Stimulated activated CD4-positive, alpha-beta T cell treated with anti-CD3 and anti-CD28 coated beads, Interleukin-2, amount 100 ng/mL, for 24 hours (primary cell): ENCODE results near the gene GLYATL1B.
"Not testable (repeated sequence)": the region's sequence is repeated elsewhere in the genome, so short reads cannot be mapped to it uniquely, and the experiment has no call there.

Experiments
- DNase-seq, 2 donors: peaks; one replicate each; pipeline ENCODE4 v3.0.0-alpha.2; 2020

GLYATL1B gene, protein sequence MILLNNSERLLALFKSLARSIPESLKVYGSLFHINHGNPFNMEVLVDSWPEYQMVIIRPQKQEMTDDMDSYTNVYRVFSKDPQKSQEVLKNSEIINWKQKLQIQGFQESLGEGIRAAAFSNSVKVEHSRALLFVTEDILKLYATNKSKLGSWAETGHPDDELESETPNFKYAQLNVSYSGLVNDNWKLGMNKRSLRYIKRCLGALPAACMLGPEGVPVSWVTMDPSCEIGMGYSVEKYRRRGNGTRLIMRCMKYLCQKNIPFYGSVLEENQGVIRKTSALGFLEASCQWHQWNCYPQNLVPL

DNA sequence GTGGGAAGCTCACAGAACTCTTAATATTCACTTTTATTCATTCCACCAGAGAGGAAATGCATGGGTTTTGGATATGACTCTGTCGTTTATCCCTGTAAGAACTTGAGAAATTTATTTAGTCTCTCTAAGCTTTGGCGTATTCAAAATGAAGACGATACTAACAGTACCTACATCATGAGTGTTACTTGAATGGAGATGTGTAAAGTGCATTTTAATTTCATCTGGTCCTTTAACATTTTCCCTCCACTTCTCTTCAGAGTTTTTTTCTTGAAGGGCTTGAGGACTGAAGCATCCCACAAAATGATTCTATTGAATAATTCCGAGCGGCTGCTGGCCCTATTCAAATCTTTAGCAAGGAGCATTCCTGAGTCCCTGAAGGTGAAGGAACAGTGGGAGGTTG, at the start of gene GLYATL1B:
TSS of gene GLYATL1B (plus strand) at position 301 of the 400 bp plus-strand sequence. CDS start at position 301, 0 bp downstream.
- DNase-seq = not testable (repeated sequence)

DNA sequence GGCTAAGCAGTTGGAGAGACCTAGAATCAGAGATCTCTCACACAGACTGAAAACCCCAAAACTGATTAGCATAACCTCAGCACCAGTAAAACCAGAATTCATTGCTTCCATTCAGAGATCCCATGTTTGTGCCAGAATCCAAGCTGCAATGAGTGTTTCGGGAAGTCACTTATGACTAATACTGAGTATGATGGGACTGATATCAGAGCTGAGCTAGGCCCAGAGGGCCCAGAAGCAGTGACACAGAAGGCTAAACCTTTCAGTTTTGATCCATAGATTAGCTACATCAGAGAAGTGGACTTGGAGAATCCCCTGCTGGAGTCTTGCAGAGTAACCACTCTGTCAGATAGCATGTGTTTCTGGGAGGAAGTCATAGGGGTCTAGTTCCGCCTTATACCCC, 49.6 kb upstream of the GLYATL1B start:
- not testable (repeated sequence) for DNase-seq

DNA sequence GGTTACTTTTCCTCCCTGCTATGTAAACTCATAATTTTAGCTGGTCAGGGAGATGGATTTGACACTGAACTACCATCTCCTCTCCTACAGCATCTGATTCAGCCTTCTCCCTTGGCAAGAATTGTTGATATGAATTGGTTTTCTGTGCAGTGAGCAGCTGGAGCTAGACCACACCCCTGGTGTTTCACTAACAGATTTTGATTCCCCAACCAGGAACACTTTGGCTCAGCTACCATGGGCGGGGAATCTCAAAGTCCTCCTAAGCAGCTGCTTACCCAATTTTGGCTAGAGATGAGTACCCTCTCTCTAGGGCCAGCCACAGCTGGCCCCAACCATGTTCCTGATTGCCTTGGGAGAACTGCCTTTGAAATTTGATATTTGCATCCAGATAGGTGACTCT, 48.7 kb upstream of the GLYATL1B start:
- DNase-seq = not testable (repeated sequence)

DNA sequence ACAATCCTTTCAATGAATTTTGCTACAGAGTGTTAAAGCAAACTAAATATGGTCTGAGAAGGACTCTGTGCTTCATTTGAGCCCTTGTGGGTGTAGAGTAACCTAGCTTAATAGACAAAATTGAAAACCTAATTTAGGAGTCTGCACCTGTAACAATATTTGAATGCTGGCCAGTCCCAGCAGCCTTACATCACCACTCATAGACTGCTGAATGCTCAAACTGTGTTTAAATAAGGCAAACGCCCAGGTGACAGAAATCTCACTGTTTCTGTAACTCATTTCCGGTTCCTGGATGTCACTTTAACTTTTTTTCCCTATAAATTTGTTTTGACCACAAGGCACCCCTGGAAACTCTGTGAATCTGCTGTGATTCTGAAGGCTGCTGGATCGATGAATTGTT, 45.5 kb upstream of the GLYATL1B start:
- no peak for DNase-seq

DNA sequence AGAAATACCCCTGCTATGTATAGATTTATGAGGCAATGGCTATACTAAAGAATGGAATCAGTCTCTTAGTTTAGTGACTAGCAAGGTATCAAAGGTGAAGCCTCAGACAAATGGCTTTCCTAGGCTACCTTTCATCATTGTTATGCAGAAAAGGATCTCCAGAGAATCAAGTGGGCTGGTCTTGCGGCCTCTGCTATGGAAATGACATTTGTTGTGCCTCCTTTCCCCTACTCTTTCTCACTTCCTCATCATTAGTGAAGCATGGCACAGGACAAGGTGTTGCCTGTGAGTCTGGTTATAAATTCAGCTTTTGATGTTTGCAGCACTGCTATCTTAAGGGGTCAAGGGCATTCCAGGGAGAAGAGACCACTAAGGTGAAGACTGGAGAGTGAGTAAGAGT, 34.7 kb upstream of the GLYATL1B start:
- DNase-seq = not testable (repeated sequence)

DNA sequence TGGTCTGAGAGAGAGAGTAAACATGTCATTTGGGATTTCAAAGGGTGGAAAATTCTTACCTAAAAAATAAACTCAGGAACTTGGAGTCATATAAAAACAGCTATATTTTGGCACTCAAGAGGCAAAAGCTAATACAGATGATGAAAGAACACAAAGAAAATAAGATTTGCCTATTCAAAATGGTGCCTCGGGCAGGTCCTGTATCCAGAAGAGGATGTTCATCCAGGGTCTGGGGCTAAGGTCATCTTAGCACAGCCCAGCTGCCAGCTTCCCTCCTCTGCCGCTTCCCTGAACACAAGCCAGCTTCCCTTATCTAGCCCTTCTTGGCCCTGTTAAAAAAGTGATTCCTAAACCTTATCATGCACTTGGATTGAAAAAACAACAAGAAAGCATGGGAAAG, 33.8 kb upstream of the GLYATL1B start:
- DNase-seq = not testable (repeated sequence)

DNA sequence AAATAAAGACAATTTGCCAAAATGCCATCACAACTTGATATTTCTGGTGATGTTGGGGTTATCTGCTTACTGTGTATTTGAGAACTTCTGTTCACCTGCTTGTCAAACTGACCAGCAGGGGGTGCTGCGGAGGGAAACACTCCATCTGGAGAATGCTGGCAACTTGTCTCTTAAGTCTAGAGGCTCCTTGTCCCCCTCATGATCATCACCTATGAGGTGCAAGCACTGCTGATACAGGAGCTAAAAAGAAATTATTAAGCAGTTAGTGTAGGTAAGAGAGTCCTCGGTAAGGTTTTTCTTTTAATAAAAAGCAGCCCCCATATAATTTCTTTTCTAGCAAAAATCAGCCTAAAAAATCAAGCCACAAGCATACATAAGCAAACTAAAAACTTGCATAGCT, 32.7 kb upstream of the GLYATL1B start:
- DNase-seq = peak; percentile 87 to 89

DNA sequence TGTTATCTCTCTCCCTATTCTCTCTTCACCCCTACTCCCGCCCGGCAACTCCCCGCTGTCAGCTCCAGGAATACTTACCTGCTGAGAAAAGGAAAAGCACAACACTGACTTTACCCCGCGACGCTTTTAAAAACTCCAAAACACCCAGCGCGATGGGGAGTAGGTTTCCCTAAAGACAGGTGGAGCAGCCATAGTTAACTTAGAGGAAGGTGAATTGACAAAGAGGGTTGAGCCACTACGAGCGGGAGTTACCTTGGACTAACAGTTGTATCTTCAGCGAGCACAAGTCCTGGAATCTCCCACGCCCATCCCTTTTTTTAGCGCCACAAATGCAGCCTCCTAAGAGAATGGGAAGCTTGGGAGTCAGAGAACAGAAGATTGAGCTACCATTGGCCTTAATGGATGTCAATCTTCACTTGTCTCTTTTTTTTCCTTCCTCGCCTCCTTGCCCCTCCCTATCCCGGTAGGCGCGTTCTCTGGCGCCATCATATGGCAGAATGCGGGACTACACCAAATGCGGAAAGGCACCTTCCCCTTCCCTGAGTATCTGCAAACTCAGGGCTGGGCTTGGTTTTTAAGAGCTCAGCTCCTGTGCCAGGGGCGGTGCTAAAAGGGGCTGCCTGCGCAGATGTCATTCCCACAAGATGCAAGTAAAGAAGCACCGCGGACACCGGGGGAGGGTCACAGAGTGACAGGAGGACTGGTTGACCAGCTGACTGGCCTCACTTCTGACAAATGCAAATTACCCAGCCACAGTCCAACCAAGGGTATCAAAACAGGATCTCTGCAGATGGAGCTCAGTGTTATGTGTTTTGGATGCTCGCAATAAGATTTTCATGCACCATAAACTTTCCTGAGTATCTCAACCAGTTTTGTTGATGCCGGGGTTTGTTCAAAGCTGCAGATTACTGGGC, 27.7 kb upstream of the GLYATL1B start:
- DNase-seq = peak; percentile 87 to 91

DNA sequence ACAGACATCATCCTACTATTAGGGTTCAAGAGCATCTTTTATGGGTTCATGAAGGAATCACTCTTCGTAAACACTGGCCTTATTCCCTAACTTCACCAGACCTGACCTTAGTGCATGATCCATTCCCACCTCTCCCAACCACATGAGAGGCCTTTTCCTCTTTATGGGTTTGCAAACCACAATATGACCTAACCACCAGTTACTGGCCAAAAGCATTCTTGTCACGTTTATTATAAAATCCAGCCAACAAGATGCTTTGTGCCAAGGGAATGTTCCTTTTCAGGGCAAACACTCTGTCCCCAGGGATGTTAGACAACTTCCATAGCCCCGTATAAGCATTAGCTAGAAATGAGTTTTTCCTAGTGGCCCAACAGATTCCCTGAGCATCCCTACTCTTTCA, 26.0 kb upstream of the GLYATL1B start:
- not testable (repeated sequence) for DNase-seq

DNA sequence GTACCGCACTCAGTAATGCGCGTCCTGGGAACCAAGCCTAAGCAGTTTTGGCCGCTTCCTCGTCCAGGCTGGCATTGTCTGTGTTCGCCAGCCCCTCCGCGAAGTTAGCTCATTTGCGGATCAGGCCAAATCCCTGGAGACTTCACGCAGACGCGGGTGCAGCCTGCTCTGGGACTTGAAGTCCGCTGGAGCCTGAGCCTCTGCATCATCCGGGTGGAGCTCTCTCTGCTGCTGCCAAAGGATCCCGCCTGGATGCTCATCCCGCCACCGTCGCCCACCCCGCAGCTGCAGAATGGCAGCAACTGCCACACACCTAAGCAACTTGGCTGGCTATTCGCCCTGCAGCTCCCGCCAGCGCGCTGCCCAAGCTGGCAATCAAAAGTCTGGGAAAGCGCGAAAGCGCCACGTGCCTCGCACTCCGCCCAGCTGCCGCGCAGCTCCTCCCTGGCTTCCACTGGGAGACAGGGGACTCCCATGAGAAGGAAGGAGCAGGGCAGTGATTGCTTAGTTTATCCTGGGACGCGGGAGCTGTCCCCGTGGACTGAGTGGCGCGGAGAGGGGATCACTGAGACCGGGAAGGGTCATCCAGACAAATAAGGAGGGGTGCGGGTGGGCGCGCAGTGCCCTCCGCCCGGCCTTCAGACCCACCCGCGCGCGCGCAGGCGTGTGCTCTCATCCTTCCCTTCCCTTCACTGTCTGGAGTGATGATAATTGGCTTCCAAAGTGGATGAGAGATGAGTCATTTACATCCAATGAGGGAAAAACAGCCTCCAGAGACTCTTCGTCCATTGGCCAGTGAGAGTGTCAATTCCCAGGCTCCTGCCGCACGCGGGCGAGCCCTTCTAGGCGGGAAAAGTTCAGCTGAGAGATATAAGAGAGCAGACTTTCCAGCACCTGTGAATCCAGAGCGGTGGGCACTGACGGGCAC, 23.2 kb upstream of the GLYATL1B start:
- no peak for DNase-seq

DNA sequence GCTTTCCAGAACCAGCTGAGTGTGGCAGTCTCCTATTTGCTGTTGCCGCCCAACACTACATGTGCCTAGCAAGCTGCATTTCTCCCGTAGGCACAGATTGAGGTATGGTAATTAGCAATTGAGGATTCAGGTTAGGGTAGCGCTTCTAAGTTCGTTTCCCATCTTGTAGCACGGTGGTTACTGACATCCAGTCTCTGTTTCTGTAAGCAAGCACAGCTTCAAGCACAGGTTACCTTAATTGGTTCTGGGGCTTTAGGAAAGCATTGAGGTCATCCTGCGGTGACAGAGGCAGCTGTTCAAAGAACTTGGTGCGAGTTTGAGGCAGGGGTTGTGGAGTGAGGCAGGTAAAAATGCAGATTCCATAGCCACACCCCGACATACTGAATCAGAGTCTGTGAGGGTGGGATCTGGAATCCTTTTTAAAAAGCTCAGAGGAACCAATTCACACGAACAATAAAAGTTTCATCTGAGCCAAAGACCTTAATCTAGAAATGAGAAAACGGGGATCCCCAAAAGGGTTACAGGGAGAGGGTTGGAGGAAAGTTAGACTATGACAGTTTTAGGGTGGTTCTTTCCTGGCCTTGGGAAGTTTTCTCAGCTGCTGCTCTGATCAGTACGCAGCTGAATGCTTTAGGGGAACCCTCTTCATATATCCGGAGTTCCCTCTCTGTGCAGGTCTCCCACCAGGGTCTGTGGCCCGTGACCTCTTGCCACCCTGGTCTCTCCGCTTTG, 21.9 kb upstream of the GLYATL1B start:
- not testable (repeated sequence) for DNase-seq

DNA sequence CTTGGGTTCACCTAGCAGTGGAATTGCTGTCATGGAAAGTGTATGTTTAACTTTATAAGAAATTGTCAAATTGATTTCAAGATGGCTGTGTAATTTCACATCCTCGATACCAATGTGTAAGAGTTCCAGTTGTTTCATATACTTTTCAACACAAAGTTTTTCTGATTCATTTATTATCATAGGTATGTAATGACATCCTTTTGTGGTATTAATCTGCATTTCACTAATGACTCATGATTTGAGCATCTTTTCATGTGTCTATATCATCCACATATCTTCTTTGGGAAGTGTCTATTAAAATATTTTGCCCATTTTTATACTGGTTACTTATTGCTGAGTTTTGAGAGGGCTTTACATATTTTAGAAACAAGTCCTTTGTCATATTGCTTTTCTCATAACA, 17.0 kb upstream of the GLYATL1B start:
- no peak for DNase-seq

DNA sequence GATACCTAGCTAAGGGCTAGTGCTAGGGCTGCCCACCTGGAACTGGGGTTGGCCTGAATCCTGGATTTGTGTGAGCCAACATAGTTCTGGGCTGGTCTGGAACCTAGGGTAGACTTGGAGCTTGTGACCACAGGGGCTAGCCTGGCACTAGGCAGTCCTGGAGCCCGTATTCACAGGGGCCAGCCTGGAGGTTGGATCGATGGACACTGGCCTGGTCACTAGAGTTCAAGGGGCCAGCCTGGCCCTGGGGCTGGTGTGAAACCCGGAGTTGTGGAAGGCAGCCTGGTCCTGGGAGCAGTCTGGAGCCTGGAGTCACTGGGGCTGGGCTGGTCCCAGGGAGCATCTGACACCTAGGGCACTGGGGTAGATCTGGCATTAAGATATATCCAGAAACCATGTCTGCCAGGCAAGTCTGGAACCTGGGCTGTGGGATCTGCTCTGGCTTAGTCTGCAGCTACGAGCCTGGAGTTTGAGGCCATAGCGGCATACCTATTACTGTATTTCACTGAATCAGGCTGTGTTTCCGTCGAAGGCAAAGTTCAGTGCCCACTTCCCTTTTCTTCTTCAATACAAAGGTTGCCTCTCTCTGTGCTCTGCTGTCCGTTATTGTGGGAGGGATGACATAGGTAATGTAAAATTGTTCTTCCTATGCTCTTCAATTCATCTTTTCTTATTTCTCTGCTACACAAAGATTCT, 9.1 kb upstream of the GLYATL1B start:
- no peak for DNase-seq

DNA sequence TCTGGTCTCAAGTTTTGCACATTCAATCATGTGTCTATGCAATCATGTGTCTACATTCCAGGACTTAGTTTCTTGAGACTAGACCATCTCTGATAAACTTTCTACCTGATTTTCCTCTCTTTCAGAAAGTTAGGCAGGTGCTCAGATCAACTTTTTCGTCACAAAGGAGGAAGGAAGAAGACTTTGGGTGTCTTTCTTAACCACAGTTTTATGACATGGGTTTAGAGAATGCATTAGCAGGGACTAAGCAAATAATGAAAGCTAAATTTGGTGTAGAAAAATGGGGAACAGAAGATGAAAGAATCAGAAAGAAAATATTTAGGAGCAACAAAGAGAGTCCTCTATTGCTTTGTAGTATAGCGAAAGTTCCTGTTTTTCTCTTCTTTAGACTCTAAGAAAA, 7.7 kb upstream of the GLYATL1B start:
- no peak for DNase-seq

DNA sequence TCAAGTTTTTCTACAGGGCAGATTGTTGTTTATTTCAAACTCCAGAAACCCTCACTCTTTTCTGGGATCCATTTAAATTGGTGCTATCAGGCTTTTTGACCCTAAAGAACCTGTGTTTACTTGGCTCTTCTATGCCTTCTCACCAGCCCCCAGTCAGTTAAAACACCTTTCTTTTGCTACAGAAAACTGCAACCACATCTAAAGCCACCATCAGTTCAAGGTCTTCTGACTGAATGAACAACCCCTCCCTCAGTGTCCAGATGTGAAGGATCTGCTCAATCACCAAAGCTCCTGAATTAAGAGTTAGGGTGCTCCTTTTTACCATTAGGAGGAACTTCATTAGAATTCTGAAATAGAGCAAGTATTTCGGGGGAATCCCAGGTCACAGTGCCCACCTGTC, 7.0 kb upstream of the GLYATL1B start:
- DNase-seq = no peak

DNA sequence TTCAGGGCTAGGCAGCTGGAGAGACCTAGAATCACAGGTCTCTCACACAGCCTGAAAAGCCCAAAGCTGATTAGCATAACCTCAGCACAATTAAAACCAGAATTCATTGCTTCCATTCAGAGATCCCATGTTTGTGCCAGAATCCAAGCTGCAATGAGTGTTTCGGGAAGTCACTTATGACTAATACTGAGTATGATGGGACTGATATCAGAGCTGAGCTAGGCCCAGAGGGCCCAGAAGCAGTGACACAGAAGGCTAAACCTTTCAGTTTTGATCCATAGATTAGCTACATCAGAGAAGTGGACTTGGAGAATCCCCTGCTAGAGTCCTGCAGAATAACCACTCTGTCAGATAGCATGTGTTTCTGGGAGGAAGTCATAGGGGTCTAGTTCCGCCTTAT, 5.7 kb upstream of the GLYATL1B start:
- DNase-seq = not testable (repeated sequence)

DNA sequence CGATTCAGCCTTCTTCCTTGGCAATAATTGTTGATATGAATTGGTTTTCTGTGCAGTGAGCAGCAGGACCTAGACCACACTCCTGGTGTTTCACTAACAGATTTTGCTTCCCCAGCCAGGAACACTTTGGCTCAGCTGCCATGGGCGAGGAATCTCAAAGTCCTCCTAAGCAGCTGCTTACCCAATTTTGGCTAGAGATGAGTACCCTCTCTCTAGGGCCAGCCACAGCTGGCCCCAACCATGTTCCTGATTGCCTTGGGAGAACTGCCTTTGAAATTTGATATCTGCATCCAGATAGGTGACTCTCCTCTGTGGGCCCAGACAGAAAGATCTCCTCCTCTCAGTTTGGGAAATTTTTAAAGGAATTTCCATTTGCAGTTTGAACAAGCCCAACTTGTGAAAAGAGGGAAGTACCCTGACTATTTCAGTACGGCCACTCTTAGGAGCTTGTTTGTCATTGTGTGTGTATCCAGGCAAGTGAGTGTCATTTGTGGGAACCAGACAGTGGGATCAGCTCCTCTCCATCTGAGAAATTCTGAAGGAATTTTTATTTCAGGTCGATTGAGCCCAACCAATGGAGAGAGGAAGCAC, 4.6 kb upstream of the GLYATL1B start:
- not testable (repeated sequence) for DNase-seq

DNA sequence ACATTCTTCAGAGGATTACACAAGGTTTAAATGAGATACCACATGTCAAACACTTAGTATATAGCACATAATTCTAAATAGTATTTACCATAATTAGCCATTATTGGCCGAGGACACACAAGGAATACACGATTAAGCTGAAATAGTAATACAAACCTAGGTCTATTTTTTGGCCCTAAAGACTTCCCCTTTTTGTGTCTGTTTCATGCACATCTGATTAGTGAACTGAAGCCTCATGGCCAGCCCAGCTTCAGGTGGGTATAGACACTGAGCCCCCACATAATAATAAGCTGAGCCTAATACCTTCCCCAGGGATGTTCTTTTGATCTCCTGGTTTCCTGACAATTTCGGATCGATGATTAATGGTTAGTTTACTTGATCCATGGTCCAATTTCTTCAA, 2.1 kb downstream of the GLYATL1B start:
- DNase-seq = no peak

DNA sequence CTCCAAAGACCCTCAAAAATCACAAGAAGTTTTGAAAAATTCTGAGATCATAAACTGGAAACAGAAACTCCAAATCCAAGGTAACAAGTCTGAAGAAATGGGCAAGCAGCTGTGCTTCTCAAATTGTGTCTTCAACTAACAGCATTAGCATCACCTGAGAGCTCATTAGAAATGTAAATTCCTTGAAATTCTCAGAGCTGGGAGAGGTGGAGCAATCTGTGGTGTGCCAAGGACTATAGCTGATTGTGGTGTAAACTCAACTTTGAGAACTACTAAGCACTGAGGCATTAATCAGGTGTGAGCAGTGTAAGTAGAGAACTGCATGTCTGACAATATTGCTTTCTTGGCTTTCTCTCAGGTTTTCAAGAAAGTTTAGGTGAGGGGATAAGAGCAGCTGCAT, 7.5 kb downstream of the GLYATL1B start:
- not testable (repeated sequence) for DNase-seq

DNA sequence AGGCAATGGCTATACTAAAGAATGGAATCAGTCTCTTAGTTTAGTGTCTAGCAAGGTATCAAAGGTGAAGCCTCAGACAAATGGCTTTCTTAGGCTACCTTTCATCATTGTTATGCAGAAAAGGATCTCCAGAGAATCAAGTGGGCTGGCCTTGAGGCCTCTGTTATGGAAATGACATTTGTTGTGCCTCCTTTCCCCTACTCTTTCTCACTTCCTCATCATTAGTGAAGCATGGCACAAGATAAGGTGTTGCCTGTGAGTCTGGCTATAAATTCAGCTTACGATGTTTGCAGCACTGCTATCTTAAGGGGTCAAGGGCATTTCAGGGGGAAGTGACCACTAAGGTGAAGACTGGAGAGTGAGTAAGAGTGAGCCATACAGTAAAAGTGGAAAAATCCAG, 9.1 kb downstream of the GLYATL1B start:
- not testable (repeated sequence) for DNase-seq

DNA sequence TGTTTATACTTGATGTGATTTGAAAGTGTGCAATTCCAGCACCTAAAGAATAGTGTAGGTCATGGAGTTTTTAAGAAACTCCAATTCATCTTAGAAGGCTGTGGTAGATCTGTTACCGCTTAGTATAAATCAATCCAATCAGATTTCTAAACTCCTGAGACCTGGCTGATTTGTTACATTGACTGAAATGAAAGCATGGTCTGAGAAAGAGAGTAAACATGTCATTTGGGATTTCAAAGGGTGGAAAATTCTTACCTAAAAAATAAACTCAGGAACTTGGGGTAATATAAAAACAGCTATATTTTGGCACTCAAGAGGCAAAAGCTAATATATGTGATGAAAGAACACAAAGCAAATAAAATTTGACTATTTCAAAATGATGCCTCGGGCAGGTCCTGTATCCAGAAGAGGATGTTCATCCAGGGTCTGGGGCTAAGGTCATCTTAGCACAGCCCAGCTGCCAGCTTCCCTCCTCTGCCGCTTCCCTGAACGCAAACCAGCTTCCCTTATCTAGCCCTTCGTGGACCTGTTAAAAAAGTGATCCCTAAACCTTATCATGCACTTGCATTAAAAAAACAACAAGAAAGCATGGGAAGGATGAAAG, 10.0 kb downstream of the GLYATL1B start:
- not testable (repeated sequence) for DNase-seq
